Measurements from ENCODE around the gene ANKRD28. TPM values are rescaled to one million over a fixed set of nuclear protein-coding genes. Genes with fewer than 3 reads are reported as not detected.
"Not testable (repeated sequence)": the region's sequence is repeated elsewhere in the genome, so short reads cannot be mapped to it uniquely, and the experiment has no call there.

Gene ANKRD28
- total RNA-seq, 1 experiment from 2014 or later, result 82.6 TPM

GRCh38 chr3:15845475-15845874 lies 47.7 kb upstream of the ANKRD28 start:
- intact Hi-C loops (cut with micrococcal nuclease; ENCODE audit: unreplicated experiment), result no loop called here
- Histone ChIP-seq H3K4me3 (no peak overlapping the region), H3K36me3 (ENCODE audit: low read depth) (no peaks in the 10 kb centered on the region), H3K9me3 (ENCODE audit: insufficient read depth, low read depth) (no peaks in the 10 kb centered on the region), H3K4me2 (no peak overlapping the region), H4K20me1 (ENCODE audit: insufficient read depth) (peaks cover 26% of the 10 kb centered on the region), H3K9me2 (ENCODE audit: insufficient read depth) (no peaks in the 10 kb centered on the region), H3K27me3 (ENCODE audit: insufficient read depth, low read depth) (no peaks in the 10 kb centered on the region), H3K27ac (no peak overlapping the region), H3K79me2 (ENCODE audit: low read depth) (peaks cover 95% of the 10 kb centered on the region), H3K4me1 (replicated peaks; ENCODE audit: insufficient read depth) (no peaks in the 10 kb centered on the region), H3F3A (ENCODE audit: insufficient read depth, low read depth) (no peaks in the 10 kb centered on the region; the same call in 1 of the 2 replicates), H2AFZ (no peak overlapping the region)
- ChIA-PET CTCF (no interaction called here), POLR2A (ENCODE audit: unreplicated experiment) (no interaction called here)
- TF ChIP-seq CTCF (conservative IDR thresholded peaks at IDR 0.05) (no peak), EZH2 (IDR thresholded peaks at IDR 0.05; ENCODE audit: low read depth) (no peak)
- no peak for DNase-seq
- BruUV-seq (replicated peaks), result no TSS peak

GRCh38 chr3:15844889-15845288 lies 47.1 kb upstream of the ANKRD28 start:
- ChIA-PET POLR2A (ENCODE audit: unreplicated experiment) (no interaction called here), CTCF (no interaction called here)
- H3K4me2 ChIP-seq, result no peak overlapping the region
- DNase-seq, result no peak
- H3K79me2 ChIP-seq (ENCODE audit: low read depth), result peaks cover 97% of the 10 kb centered on the region
- H3K27ac ChIP-seq, result no peak overlapping the region
- no TSS peak for BruUV-seq (replicated peaks)
- peaks cover 26% of the 10 kb centered on the region for H4K20me1 ChIP-seq (ENCODE audit: insufficient read depth)
- H3K27me3 ChIP-seq (ENCODE audit: insufficient read depth, low read depth), result no peaks in the 10 kb centered on the region
- no peaks in the 10 kb centered on the region; the same call in 1 of the 2 replicates for H3F3A ChIP-seq (ENCODE audit: insufficient read depth, low read depth)
- intact Hi-C loops (cut with micrococcal nuclease; ENCODE audit: unreplicated experiment), result no loop called here
- TF ChIP-seq CTCF (conservative IDR thresholded peaks at IDR 0.05) (no peak), EZH2 (IDR thresholded peaks at IDR 0.05; ENCODE audit: low read depth) (no peak)
- no peaks in the 10 kb centered on the region for H3K9me2 ChIP-seq (ENCODE audit: insufficient read depth)
- no peaks in the 10 kb centered on the region; the same call in 1 of the 2 replicates for H3K9me3 ChIP-seq (ENCODE audit: insufficient read depth, low read depth)
- H3K4me3 ChIP-seq, result no peak overlapping the region
- H3K36me3 ChIP-seq (ENCODE audit: low read depth), result no peaks in the 10 kb centered on the region
- H2AFZ ChIP-seq, result no peak overlapping the region
- no peaks in the 10 kb centered on the region for H3K4me1 ChIP-seq (replicated peaks; ENCODE audit: insufficient read depth)

- H2AFZ ChIP-seq; H3K4me1 ChIP-seq (replicated peaks; ENCODE audit: insufficient read depth); H3K9me3 ChIP-seq (ENCODE audit: insufficient read depth, low read depth); H3K4me3 ChIP-seq; H3K27ac ChIP-seq; H3K36me3 ChIP-seq (ENCODE audit: low read depth); H3K27me3 ChIP-seq (ENCODE audit: insufficient read depth, low read depth); BruUV-seq (replicated peaks); DNase-seq; intact Hi-C loops (cut with micrococcal nuclease; ENCODE audit: unreplicated experiment); CTCF ChIA-PET; H3K9me2 ChIP-seq (ENCODE audit: insufficient read depth); H3F3A ChIP-seq (ENCODE audit: insufficient read depth, low read depth); H3K4me2 ChIP-seq; POLR2A ChIA-PET (ENCODE audit: unreplicated experiment): not testable (repeated sequence)
- Histone ChIP-seq H4K20me1 (ENCODE audit: insufficient read depth) (peaks cover 40% of the 10 kb centered on the region), H3K79me2 (ENCODE audit: low read depth) (peaks cover 97% of the 10 kb centered on the region)
Observed at GRCh38 chr3:15841091-15841973, 43.6 kb upstream of the ANKRD28 start.
